Measurements from ENCODE around the gene DZANK1. TPM values are rescaled to one million over a fixed set of nuclear protein-coding genes. Genes with fewer than 3 reads are reported as not detected.
"Not testable (repeated sequence)": the region's sequence is repeated elsewhere in the genome, so short reads cannot be mapped to it uniquely, and the experiment has no call there.

Gene DZANK1
- 1 to 10 TPM; 1.7 to 1.9 TPM for total RNA-seq
- long read RNA-seq, donor 1, partial matches to known transcripts: 1 of 1 reads
- long read RNA-seq, donor 1, other reads (novel, unspliced or antisense): 0 of 1 reads
- long read RNA-seq, donor 2, partial matches to known transcripts: 0 of 3 reads
- long read RNA-seq, donor 2, other reads (novel, unspliced or antisense): 3 of 3 reads

GRCh38 chr20:18466894-18467730 lies at the start of gene DZANK1, which contains the start of gene POLR3F:
TSS of gene DZANK1 (minus strand) at chr20:18467030. CDS start at chr20:18465358, 1,672 bp downstream.
TSS of gene POLR3F (plus strand) at chr20:18467390. CDS start at chr20:18467507, 117 bp downstream.
- DNase-seq (ENCODE audit: low spot score): peak; percentile 98
- intact Hi-C loops (cut with DNase I): no loop called here

DNA sequence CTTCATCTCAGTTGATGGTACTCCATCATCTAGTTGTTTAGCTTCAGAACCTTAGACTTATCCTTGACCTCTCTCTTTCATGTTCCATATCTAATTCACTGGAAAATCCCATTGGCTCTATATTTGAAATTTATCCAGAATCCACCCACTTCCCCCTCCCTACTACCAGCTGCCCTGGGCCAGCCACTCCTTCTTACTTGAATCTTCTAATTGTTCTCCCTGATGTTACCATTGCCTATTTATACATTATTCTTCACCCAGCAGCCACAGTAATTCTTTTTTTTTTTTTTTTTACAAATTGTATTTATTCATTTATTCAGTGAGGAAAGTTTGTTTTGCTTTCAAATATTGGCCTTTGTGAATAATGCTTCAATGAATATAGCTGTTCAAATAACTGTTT lies 49.1 kb upstream of the DZANK1 start:
- intact Hi-C loops (cut with DNase I): no loop called here
- DNase-seq (ENCODE audit: low spot score): no peak

DNA sequence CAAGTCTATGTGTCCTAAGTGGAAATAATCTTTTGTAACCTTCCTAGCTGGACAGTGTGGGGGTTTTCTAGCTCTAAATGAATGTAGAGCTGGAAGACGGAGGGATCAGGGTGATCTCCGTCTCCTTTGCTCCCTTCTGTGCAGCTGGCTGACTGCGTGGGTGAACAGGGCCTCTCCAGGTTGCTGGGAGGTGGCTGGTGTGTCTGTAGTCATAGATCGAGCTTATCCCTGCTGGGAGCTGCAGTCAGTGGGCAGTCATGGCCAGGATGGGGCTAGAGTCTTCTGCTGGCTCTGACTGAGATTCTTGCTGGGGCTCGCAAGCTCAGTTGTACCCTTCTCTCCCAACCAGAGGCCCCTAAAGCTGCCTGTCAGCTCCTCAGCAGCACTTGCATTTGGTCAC lies 47.3 kb upstream of the DZANK1 start:
- intact Hi-C loops (cut with DNase I): no loop called here

DNA sequence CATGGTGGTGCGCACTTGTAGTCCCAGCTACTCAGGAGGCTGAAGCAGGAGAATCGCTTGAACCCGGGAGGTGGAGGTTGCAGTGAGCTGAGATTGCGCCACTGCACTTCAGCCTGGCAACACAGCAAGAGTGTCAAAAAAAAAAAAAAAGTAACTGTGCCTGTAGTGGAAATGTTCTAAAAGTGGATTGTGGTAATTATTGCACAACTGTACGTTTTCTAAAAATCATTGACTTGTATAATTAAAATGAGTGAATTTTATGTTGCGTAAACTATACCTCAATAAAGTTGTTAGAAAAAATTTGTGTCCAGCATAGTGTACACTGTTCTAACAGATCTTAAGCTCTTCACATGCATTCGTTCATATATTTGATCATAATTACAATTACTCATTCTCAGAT lies 46.4 kb upstream of the DZANK1 start:
- intact Hi-C loops (cut with DNase I): no loop called here
- no peak for DNase-seq (ENCODE audit: low spot score)

More for the DNA sequence above, 47.3 kb upstream of the DZANK1 start:
- no peak for DNase-seq (ENCODE audit: low spot score)

GRCh38 chr20:18511571-18511970 lies 44.7 kb upstream of the DZANK1 start:
- DNase-seq (ENCODE audit: low spot score): no peak
- intact Hi-C loops (cut with DNase I): no loop called here

DNA sequence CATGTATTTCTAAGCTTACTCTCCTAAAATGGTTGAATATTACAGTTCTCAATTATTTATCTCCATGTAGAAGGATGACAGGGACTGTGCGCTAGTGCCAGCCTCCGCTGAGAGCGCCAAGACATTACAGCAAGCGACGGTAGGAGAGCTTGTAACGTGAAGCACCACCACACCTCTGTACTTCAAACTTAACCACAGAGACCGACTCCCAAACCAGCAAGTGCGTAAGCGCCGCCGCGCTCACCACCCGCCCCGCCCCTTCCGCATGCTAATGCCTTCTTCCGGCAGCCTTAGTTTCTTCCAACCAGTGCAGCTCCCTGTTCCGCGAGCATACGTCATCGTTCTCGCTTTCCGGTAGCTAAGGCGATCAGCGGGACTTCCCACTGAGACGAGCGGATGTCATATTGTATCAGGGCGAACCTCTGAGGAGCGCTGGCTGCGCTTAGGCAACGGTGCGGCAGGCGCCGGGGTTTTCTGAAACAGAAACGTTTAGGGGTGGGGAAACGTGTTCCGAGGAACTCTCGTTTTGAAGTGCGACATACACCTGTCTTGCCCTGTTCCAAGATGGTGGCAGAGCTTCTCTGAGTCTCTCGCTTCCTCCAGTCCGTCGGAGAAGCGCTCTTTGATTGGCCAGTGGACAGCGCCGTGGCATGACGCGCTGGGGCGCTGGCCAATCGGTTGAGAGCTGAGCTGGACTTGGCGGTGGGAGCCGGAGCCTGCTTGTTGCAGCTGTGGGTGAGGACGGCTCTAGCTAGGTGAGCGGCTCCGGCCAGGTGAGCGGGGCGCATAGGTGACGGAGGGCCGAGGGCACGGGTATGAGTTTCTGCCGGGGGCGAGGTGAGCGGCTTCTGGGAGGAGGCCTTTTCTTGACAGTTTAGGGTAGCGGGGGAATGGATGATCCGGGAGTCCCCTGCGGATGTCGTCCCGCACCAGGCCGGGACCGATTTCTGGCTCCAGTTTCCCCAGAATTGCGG lies 40.7 kb upstream of the DZANK1 start, which contains the start of gene SEC23B:
TSS of gene SEC23B (plus strand) at position 723 of the 974 bp plus-strand sequence. CDS start 2,896 bp downstream, outside the sequence.
- DNase-seq (ENCODE audit: low spot score): peak; percentile 99
- intact Hi-C loops (cut with DNase I): no loop called here

- intact Hi-C loops (cut with DNase I): no loop called here
- no peak for DNase-seq (ENCODE audit: low spot score)
These were observed 39.9 kb upstream of the DZANK1 start for GRCh38 chr20:18506744-18507143.

- intact Hi-C loops (cut with DNase I): no loop called here
- DNase-seq (ENCODE audit: low spot score): peak; percentile 87
These were observed 37.7 kb upstream of the DZANK1 start for GRCh38 chr20:18504479-18505060.

DNA sequence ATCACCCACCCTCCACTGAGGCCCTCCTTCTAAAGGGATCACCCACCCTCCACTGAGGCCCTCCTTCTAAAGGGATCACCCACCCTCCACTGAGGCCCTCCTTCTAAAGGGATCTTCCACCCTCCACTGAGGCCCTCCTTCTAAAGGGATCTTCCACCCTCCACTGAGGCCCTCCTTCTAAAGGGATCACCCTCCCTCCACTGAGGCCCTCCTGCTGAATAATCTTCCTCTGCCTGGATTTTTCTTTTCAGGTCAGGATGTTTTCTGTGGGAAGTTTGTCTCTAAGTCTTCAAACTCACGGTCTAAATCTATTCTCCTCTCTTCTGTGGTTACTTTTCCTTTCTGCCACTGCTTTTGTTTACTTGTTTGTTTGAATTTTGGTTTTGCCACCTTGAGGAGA lies 34.8 kb upstream of the DZANK1 start:
- DNase-seq (ENCODE audit: low spot score); intact Hi-C loops (cut with DNase I): not testable (repeated sequence)

- intact Hi-C loops (cut with DNase I): no loop called here
- DNase-seq (ENCODE audit: low spot score): no peak
These were observed 30.8 kb upstream of the DZANK1 start for GRCh38 chr20:18497603-18498002.

- intact Hi-C loops (cut with DNase I): no loop called here
- DNase-seq (ENCODE audit: low spot score): peak; percentile 95
These were observed 30.1 kb upstream of the DZANK1 start, which contains the start of gene RBBP9 for GRCh38 chr20:18496740-18497592. TSS of gene RBBP9 (minus strand) at chr20:18497225. CDS start at chr20:18497167, 58 bp downstream.

DNA sequence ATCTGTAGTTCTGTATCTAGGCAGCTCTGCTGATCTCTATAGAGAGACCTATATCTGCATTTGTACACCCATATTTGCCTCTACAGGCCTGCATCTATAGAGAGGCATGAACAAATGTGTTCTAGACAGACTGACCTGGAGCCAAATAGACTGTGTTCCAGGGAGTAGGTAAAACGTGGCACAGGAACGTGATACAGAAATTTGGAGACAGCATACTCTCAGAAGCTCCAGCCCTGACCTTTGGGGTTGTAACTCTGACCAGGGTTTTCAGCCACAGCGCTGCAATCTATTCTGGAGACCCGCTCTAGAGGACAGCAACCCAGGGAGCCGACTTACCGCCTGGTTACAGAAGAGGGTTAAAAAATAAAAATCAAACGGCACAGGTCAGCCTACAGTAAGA lies 29.2 kb upstream of the DZANK1 start:
- intact Hi-C loops (cut with DNase I): no loop called here

DNA sequence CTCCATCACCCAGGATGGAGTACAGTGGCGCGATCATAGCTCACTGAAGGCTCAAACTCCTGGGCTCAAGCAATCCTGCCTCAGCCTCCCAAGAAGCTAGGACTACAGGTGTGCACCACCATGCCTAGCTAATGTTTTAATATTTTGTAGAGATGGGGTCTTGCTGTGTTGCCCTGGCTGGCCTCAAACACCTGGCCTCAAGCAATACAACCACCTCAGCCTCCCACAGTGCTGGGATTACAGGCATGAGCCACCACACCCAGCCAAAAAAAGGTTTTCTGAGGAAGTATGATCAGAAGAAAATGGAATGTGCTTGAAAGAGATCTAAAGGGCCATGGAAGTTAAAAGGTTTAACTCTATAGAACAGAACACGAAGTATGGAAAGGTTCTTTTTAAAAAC lies 21.5 kb upstream of the DZANK1 start:
- no peak for DNase-seq (ENCODE audit: low spot score)
- intact Hi-C loops (cut with DNase I): no loop called here

More for the DNA sequence above, 29.2 kb upstream of the DZANK1 start:
- DNase-seq (ENCODE audit: low spot score): no peak

DNA sequence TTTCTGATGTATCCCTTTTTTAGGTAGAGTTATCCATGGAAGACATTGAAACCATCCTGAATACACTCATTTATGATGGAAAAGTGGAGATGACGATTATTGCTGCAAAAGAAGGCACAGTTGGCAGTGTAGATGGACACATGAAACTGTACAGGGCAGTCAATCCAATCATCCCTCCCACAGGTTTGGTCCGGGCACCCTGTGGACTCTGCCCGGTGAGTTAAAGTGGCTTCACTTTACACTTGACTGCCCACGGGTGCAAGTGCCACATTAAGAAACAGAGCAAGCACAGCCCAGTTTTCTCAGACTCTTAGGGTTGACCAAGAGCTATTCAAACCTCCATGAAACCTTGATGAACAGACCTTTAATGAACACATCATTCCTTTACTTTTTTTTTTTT lies 14.8 kb upstream of the DZANK1 start:
- intact Hi-C loops (cut with DNase I): no loop called here
- no peak for DNase-seq (ENCODE audit: low spot score)

DNA sequence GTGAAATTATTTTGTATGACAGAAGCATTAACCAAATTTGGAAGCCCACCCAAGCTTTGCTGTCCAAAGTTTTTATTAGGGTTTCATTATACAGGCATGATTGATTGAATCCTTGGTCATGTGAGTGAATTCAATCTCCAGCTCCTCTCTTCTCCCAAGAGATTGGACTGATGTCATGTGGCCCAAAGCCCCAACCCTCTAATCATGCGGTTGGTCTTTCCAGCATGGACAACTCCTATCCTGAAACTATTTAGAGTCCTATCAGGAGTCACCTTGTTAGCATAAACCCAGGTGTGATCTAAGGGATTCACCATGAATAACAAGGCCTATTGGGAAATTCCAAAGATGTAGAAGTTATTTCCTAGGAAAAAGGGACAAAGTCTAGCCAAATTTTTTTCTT lies 11.0 kb upstream of the DZANK1 start:
- intact Hi-C loops (cut with DNase I): no loop called here
- DNase-seq (ENCODE audit: low spot score): no peak

DNA sequence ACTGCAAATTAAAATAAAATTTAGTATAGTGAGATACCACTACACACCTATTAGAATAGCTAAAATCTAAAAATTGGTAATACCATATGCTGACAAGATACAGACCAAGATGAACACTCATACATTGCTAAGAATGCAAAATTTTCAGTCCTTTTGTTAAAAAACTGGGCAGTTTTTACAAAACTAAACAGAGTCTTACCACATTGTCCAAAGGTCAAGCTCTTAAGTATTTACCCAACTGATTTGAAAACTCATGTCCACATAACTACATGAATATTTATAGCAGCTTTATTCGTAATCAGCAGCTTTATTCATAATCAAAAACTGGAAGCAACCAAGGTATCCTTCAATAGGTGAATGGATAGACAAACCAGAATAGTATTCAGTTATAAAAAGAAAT lies 10.4 kb upstream of the DZANK1 start:
- intact Hi-C loops (cut with DNase I): no loop called here
- no peak for DNase-seq (ENCODE audit: low spot score)

DNA sequence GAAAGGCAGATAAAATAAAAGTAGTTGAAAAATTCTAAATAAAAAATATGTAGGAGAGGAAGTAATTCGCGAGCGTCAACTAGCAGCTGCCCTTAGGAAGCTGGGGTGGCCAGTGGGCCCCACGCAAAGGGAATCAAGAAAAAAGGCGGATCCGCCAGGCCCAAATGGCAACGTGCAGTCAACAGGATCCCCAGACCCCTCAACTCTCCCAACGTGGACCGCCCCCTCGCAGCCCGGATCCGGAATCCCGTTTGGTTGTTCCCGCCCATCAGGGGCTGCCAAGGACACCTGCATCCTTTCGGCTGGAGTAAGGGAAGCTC lies 296 bp downstream of the DZANK1 start:
- DNase-seq (ENCODE audit: low spot score): no peak
- intact Hi-C loops (cut with DNase I): no loop called here

GRCh38 chr20:18465536-18466200 lies 1.2 kb downstream of the DZANK1 start:
- no peak for DNase-seq (ENCODE audit: low spot score)
- intact Hi-C loops (cut with DNase I): no loop called here

Data from posterior vena cava (tissue), 2 donors.